PFSK-1 (cell line): Measurements from ENCODE around the gene ASB13.

Experiments used
- POLR2AphosphoS5 ChIP-seq: IDR thresholded peaks from 2 replicates; pipeline ENCODE4 v1.6.1; 2012; ENCODE audit warnings: low read depth, mild to moderate bottlenecking, control low read depth, low read length, moderate library complexity
- TAF1 ChIP-seq: IDR thresholded peaks from 2 replicates; pipeline ENCODE4 v1.6.1; 2012; ENCODE audit warnings: low read length, control low read depth, borderline replicate concordance; ENCODE audit not compliant: insufficient read depth

DNA sequence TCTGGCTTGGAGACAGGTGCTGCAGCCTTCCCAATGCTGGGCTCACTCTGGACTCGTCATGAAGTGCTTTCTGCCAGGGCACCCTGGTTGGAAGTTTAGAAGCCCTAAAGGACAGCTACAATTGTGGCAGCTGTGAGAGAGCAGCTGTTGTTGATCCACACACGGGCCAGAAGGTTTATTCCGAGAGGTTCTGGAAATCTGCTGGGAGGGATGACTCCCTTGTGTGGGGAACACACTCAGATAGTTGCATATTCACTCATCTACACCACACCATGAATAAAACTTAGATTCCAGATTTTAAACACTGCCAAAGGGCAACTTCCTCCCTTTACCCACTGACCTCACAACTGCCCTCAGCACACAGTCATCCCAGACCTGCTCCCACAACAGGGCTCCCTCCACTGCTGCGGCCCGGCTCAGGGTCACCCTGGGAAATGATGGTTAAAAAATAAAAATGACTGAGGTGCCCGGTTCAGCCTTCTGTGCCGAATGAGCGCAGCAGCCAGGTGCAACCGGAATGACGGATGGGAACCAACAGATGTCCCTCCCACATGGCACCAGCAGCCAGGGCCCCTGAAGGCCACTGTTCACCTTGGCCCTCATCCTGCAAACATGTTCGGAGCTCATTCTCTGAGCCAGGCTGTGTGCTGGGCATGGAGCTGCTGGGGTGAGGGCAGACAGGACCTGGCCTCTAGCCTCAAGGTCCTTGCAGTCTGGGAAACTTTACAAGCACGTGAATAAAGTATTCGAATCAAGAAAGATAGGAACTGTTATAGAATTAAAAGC is 40.2 kb downstream of the ASB13 start:
- no peak for TF ChIP-seq POLR2AphosphoS5
- TF ChIP-seq TAF1, result no peak
